SK-MEL-5 (cell line): ENCODE measurements around the gene CGN. TPM values are rescaled to one million over a fixed set of nuclear protein-coding genes. Genes with fewer than 3 reads are reported as not detected.

ENCODE experiments used
- DNase-seq: peaks from one replicate; pipeline ENCODE4 v3.0.0-alpha.2; 2016; ENCODE audit warnings: low read depth, low spot score
- in situ Hi-C: cut with HindIII; loops from 2 replicates; pipeline ENCODE4 v1.10.0; 2016; ENCODE audit warnings: low sequenced_read_pairs, high pct_unique_total_duplicates, low pct_unique_long_range_greater_than_20kb
- small RNA-seq, 2 experiments: library from RNA; depleted of rRNA; stranded (forward); fragments of <200 nt; gene quantifications; one replicate each; pipeline ENCODE3, GENCODE V24; 2014
- total RNA-seq: library from RNA; depleted of rRNA; stranded (reverse); fragments of >200 nt; shearing (Covaris generic); gene quantifications from 2 replicates; pipeline ENCODE4 v1.2.3, GENCODE V29; 2014; rRNA removed

Gene CGN
- total RNA-seq, 1 experiment from 2014 or later, result 1.9 TPM

DNA sequence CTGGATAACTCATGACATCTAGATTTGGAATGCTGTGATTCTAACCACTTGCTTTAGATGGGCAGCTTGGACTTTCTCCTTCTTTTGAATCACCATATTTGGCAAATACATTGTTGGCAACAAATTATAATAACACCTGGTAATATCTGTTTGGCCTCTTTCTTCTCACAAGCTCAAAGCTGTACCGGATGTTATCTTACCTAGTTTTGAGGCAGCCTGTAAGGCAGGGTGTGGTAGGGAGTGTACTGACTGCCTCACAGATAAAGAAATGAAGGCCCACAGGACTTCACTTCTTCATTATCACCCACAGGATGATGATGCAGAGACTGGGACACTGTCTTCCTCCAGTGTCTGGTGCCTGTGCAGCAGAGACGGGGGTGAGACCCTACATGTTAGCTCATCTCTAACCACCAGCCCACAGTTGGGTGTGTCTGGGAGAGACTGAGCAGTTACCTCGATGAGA is 57.5 kb downstream of the CGN start:
- in situ Hi-C loops, result no loop called here
- DNase-seq, result no peak

- no peak for DNase-seq
- in situ Hi-C loops, result no loop called here
Observed at GRCh38 chr1:151570819-151571218, 59.6 kb downstream of the CGN start.

DNA sequence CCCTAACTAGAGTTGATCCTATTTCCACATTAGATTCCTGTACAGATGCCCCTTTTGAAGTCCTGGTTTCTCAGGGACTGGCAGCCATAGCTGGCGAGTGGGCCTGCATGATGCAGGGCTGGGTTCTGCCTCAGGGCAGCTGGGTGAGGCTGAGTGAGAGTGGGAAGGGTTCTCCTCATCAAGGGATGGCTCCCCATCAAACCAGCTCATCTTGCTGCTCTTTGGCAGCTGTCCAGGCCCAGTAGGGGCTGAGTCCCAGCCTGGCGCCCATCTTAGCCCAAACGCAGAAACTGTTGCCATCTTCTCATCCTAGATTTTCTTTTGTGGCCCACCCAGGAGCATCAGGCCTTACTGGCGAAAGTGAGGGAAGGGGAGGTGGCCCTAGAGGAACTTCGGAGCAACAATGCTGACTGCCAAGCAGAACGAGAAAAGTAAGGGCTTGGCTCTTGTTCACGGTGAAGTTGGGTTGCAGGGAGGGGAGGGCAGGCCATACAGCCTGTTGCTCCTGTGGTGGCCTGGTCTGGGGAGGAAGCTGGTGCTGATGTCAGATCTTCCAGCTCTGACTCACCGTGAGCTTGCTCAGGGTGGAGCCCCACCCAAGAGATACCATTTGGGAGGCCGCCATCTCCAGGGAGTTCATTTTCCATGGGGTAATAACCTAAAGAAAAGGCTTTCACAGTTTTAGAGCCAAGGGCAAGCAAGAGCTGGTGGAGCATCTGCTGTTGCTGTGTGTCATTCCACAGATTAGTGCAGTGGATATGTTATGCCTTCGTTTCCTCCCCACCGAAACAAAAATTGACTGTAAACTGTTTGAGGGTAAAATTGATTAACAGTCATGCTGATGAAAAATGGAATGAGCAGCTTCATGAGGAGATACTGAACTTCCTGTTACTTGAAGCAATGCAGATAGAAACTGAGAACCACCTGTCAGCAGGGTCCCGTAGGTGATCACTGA is 63.7 kb downstream of the CGN start:
- DNase-seq, result no peak

GRCh38 chr1:151577173-151577572 is 66.0 kb downstream of the CGN start:
- in situ Hi-C loops, result no loop called here
- no peak for DNase-seq

More for the DNA sequence above, 63.7 kb downstream of the CGN start:
- in situ Hi-C loops, result no loop called here

DNA sequence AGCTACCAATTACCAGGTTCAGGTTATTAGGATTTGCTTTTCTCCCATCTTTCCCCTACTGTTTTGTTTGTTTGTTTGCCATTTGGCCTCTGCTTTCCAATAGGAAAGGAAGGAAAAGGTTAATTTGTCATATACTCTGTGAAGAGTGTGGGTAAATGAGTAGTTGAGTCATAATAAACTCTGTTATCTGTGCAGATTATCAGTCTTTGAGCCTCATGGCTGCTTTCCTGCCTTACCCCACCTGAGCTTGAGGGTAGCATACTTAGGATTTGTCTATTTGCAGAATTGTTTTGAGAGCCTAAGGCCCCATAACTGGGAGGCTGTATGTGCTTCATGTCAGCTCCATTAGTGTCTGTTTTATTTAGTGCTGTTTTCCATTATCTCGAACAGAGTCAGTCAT is 67.8 kb downstream of the CGN start:
- in situ Hi-C loops, result no loop called here
- no peak for DNase-seq

DNA sequence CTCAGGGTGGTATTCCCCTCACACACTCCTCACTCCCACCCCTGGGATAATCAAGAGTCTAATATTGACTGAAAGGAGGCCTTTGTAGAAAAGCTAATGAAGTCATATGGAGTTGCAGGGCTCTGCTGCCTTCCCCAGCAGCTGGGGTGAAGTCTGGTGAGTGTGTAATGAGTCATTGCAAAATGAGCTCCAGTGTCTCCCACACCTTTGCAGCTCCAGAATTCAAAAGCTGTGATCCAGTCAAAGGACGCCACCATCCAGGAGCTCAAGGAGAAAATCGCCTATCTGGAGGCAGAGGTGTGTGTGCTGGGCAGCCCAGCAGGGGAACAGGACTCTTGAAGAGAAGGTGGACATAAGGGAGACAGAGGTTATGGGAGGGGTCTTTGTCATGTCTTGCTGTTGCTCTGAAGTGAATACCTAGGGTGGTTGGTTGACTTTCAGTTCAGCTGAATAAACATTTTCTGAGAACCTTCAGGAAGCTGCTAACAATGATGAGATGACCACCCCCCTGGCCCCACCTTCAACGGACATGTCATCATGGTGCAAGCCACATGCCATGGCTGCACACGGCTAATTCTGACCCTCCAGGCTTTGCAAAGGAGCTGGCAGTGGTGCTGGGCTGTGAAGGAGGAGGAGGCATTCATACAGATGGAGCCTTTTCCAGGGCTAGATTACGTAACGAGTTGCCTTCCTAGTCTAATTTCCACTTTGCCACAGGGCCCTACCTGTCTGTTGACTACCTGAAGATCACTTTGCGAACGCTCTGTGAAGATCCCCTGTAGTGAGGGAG is 68.4 kb downstream of the CGN start:
- in situ Hi-C loops, result no loop called here
- DNase-seq, result no peak

DNA sequence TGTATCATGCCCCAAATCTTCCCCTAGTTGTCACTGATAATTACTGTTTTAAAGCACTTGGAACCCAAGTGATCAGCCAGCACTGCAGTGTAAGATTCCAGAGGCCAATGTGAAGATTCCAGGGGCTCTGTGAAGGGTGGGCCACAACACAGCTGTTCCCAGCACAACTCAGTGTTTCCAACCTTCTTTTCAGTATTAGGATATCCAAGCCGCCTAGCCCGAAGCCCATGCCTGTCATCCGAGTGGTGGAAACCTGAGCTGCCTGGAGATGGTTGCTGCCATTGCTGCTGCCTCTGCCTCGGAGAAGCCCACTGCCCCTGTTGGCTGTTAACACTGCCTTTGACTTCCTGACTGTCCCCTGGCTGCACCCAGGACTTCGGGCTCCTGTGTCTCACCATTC is 70.3 kb downstream of the CGN start:
- DNase-seq, result no peak
- in situ Hi-C loops, result no loop called here

DNA sequence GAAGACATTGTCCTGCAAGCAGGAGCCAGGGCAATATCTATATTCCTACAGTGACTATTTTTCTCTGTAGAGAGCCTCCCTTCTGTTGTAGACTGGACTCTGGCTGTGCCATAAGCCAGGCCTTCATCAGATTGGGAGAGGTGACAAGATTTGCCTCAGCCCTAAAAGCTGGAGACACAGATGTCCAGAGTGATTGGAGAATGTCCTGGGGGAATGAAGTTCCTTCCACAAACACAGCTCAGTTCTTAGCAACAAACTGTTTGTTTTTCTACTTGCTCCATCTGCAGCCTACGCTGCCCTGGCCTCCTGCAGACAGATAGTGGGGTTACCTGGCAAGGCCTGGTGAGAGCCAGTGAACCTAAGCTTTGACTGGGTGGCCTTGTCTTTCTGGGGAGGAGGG is 70.7 kb downstream of the CGN start:
- in situ Hi-C loops, result no loop called here
- DNase-seq, result no peak

DNA sequence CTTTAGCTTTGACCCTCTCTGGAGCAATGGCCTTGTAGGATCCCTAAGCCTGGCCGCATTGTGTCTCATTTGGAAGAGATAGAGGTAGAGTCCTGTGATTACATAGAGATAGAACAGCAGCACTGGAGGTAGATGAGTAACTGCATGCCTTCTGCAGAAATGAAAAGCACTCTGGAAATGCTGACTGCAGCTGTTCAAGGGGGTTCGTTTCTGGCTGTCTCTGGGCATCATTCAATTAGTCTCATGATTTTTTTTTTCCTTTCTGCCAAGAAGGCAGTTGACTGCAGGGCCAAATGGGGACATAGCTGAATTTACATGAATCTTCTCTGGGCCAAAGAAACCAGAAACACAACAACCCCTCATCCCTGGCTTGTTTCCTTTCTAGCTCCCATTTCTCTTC is 72.6 kb downstream of the CGN start:
- DNase-seq, result no peak
- in situ Hi-C loops, result no loop called here

DNA sequence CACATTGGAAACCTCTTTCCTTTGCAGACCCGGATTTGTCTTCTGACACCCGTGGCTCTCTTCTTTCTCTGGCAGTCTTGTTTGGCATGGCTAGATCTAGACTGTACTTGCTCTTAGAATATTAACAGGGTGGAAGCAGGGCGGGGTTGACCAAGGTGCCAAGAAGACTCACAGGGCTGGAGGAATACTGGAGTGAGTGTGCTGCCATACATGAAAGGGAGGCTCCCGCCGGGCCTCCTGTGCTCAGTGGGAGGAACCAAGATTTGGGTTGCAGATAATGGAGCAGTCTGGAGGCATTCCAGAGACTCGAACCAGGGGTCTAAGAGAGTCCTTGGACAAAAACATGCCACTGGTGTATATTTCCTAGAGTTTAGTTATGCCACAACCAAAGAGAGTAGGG is 73.1 kb downstream of the CGN start:
- in situ Hi-C loops, result no loop called here
- no peak for DNase-seq

GRCh38 chr1:151584780-151585179 is 73.6 kb downstream of the CGN start:
- in situ Hi-C loops, result no loop called here

DNA sequence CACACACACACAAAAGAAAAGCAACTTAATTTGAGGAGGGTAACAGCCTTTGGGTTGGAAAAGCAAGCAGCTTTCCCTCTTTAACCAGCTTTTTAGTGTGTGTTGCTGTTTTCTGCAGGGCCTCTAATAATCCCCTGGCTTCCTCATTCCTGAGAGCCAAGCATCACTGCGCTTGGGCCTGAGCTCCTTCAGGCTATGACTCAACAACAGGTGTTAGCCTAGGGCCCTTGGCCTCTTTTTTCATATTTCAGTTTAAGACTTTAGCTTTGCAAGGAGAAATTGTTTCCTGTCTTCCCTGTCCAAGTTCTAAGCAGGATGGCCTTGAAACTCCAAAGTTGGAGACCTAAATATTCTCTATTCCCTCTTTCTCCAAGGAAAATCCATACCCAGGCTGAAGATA is 74.4 kb downstream of the CGN start:
- in situ Hi-C loops, result no loop called here
- DNase-seq, result no peak

More at GRCh38 chr1:151584780-151585179, 73.6 kb downstream of the CGN start:
- DNase-seq, result no peak

Small RNAs within 50 kb of the gene (small RNA-seq; reads per million reads assigned to genes)
- gene MIR554 (0 reads per million in 2 experiments), gene RF00405 (0 reads per million in 2 experiments)

Other genes with a start within 250 kb of the CGN start
- gene ZNF687, start 229.1 kb upstream of the CGN start, total RNA-seq, result 29.0 and 31.0 TPM in 2 replicates
- gene PI4KB, start 184.0 kb upstream of the CGN start, total RNA-seq, result 49.4 and 49.6 TPM in 2 replicates
- 102 and 125 TPM in 2 replicates for gene RFX5, start 164.1 kb upstream of the CGN start, total RNA-seq
- gene SELENBP1, start 138.7 kb upstream of the CGN start, total RNA-seq, result 1.4 and 2.6 TPM in 2 replicates
- 940 and 1,049 TPM in 2 replicates for gene PSMB4, start 111.8 kb upstream of the CGN start, total RNA-seq
- 25.3 and 25.5 TPM in 2 replicates for gene POGZ, start 51.9 kb upstream of the CGN start, total RNA-seq
- 4.2 and 7.1 TPM in 2 replicates for gene TUFT1, start 28.9 kb downstream of the CGN start, total RNA-seq
- 30.4 and 31.9 TPM in 2 replicates for gene SNX27, start 100.7 kb downstream of the CGN start, total RNA-seq
- not detected in 2 replicates for gene CELF3, start 205.4 kb downstream of the CGN start, total RNA-seq
- gene RIIAD1, start 210.1 kb downstream of the CGN start, total RNA-seq, result 0.85 TPM in 1 of 2 replicates, not detected in the other